Embryonic facial prominence (tissue), 1 donor: ENCODE data around the gene L3HYPDH.

Source experiments
- DNase-seq: peaks from one replicate; pipeline ENCODE4 v3.0.0-alpha.2; 2016; ENCODE audit errors: extremely low spot score

L3HYPDH gene

GRCh38 chr14:59483819-59484638 is at the start of gene L3HYPDH, which contains the start of gene JKAMP:
Gene L3HYPDH (minus strand): TSS chr14:59484408. CDS start chr14:59484316, 92 bp downstream.
Gene JKAMP (plus strand): TSS chr14:59484517. CDS start chr14:59484590, 73 bp downstream.
- DNase-seq, result peak; percentile 91

DNA sequence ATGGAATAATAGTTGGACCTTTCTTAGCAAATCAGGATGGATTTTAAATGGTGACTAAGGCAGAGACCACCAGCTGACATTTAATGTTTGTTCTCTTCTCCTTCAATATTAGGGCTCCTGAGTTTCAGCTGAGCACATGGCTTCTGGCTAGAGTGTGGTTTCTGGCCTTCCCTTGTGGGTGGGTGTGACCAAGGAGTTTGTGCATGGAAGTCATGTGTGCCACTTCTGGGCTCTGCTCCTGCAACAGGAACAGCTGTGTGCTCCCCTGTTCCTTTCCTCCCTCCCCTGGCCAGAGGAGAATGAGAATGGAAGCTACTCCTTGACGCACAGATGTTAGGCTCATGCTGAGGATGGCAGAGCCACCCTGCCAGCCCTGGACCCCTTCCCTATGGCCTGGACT is 48.2 kb upstream of the L3HYPDH start:
- DNase-seq, result no peak

DNA sequence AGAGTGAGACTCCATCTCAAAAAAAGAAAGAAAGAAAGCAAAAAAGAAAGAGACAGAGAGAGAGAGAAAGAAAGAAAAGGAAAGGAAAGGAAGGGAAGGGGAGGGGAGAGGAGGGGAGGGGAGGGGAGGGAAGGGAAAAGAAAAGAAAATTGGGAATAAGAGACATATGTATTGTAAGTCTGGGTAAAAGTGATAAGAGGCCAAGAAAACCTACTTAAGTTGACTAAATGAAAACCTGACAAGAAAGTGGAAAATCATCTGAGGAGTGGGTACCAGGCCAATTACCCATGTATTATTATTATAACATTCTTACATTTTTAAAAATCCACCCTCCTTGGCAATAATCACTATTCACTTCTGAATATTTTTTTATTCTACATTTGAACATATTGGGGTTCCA is 46.1 kb upstream of the L3HYPDH start:
- no peak for DNase-seq

DNA sequence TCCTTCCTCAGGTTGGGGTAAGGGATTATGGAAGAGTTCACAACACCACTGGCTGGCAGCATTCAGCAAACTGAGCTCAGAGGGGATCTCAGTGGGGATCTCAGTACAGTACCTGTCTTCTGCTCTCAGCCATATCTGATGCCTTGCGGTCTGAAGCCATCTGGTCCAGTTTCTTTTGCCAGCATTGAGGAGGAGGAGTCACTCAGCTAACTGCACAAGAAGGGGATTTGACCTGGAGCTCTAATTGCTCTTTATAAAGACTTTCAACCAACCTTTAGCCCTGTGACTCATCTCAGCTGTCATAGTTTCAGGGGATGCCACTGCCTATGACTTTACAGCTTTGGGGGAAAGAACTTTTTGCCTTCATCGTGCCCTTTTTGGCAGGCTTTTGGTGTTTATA is 45.0 kb upstream of the L3HYPDH start:
- DNase-seq, result no peak

GRCh38 chr14:59520224-59520623 is 36.0 kb upstream of the L3HYPDH start:
- DNase-seq, result no peak

- DNase-seq, result no peak
Observed at GRCh38 chr14:59511916-59512575, 27.8 kb upstream of the L3HYPDH start.

- DNase-seq, result no peak
Observed at GRCh38 chr14:59510966-59511365, 26.8 kb upstream of the L3HYPDH start.

- no peak for DNase-seq
Observed at GRCh38 chr14:59510001-59510400, 25.8 kb upstream of the L3HYPDH start.

DNA sequence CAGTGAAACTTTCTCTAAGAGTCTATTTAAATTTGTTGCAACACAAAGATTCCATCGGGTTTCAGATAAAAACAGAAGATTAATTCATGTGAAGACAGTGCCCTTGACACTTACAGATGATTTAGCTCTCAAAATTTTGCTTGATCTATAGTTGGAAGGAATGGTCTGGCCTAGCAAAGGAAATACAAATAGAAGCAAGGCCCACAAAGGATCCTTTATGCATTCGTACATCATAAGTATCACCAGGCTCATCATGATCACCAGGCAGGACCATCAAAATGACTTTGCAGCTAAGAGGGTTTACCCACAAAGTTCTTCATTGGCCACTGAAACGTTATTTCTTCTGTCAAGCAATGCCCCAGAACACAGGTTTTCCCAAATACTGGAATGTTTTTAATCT is 24.9 kb upstream of the L3HYPDH start:
- DNase-seq, result no peak

- no peak for DNase-seq
Observed at GRCh38 chr14:59507752-59508103, 23.5 kb upstream of the L3HYPDH start.

- DNase-seq, result no peak
Observed at GRCh38 chr14:59507063-59507751, 23.0 kb upstream of the L3HYPDH start.

GRCh38 chr14:59503256-59503655 is 19.0 kb upstream of the L3HYPDH start:
- no peak for DNase-seq

- DNase-seq, result no peak
Observed at GRCh38 chr14:59500732-59501131, 16.5 kb upstream of the L3HYPDH start.

GRCh38 chr14:59492384-59492783 is 8.2 kb upstream of the L3HYPDH start:
- no peak for DNase-seq

DNA sequence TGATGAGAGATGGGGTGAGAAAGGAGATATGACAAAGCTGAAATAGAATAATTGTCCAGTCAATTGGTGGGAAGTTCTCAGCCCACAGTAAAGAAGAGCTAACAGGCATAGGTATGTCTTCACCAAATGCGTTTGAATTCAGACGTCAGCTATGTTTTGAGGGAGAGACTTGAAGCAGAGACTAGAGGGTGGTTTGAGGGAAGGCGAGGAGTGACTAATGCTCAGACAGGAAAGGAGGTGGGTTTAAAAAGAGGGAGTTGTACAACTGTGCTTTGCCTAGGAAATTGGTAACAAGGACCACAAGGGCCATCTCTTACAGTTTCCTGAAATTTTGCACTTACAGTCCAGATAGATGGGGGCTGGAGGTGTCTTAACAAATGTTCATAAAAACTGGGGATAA is 6.5 kb upstream of the L3HYPDH start:
- no peak for DNase-seq

- DNase-seq, result no peak
Observed at GRCh38 chr14:59484639-59485175, 499 bp upstream of the L3HYPDH start.

DNA sequence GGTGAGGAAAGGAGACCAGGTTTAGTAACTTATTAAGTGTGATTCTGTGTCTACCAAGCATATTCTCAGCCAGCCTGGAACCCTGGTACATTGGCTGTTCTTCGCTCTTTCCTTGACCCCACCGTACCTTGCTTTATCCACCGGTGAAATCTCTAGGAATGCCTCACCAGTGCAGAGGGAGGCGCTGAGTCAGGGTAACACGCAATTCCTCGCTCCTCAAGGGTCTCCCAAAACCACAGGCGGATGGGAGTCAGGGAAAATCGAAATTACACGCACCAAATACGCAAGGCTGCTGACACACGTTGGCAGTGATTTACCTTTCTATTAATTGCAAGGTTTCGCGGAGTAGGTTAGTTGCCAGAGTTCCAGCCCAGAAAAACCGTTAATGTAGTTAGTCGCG is 845 bp downstream of the L3HYPDH start:
- no peak for DNase-seq

- DNase-seq, result no peak
Observed at GRCh38 chr14:59482541-59483331, 1.5 kb downstream of the L3HYPDH start.

DNA sequence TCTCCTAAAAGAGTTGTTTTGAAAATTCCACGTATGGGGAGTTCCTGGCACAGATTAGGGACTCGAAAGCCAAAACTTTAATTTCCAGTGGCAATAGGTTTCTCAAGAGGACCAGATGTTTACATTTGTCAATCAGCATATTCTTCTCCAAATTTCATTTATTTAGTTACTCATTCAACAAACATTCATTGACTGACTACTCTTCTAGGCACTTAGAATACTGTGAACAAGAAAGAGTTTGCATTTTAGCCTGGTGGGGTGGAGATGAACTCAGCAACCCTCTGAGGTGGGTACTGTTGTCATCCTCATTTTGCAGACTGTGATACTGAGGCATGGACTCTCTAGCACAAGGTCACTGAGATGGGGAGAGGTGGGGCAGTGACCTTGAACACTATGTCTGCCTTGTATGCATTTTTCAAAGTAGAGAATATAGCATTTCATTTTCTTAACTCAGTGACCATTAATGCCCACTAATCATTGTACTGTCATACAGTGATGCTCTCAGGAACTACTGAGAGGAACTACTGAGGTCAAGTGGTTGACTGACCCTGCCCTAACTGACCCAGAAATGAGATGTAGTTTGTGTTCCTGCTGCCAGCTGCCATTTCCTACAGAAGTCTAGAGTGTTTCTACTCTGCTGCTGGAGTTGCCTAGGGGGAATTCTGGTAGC is 2.2 kb downstream of the L3HYPDH start:
- no peak for DNase-seq

DNA sequence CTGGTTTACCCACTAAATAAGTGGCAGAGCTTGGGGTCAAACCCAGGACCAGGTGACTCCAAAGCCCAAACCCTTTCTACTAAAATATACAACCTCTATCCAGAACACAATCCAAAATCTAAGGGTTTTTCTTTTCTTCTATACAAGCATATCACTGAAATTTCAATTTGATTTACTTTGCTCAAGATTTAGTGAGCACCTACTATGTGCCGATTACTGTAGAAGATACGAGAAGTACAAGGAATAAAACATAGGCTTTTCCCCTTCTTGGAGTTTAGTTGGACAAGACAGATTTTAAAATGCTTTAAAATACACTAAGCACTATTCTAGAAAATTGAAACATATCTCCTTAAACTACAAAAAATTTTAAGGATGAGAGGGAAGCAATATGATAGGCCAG is 2.8 kb downstream of the L3HYPDH start:
- no peak for DNase-seq

DNA sequence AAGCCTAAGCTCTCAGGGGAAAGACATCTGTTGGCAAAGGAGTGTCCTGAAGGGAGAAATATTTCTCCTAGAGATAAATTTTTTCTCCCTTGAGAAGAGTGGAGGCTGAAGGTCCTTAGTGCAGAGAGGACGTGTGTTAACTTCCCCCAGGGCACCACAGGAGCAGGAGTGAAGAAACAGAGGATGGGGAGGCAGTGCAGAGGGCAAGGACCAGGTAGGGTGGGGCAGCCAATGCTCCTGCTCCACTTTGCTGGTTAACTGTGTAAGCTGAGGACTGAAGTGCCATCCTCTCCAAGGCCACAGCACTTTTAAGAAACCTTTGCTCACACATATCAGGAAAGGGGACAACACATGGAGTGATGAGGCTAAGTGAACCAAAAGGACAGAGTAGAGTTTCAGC is 4.0 kb downstream of the L3HYPDH start:
- DNase-seq, result no peak
